ENCODE results near the gene CD47. TPM values are rescaled to one million over a fixed set of nuclear protein-coding genes. Genes with fewer than 3 reads are reported as not detected.

CD47 gene
- total and polyA plus RNA-seq, 2 of the 13 experiments (the other 11 are each of a cell fraction or from before 2014, with no cell fraction given), result 3.3 to 6.5 TPM

- intact Hi-C loops (cut with micrococcal nuclease; ENCODE audit: unreplicated experiment), result loop anchor here (2.0 kb wide), 1 partner anchor 35 kb away; the partner anchor contains the start of gene CD47
- Histone ChIP-seq H3K4me3 (replicated peaks in 1 of 3; ENCODE audit: insufficient read depth in 1 of 3, low read depth in 2 of 3, low read length in 3 of 3) (no peak overlapping the region), H4K20me1 (ENCODE audit: insufficient read depth, low read length) (no peaks in the 10 kb centered on the region), H3K9me3 (ENCODE audit: low read length) (no peaks in the 10 kb centered on the region), H3K27me3 (ENCODE audit: control insufficient read depth in 1 of 2, insufficient read depth in 2 of 2, low read length in 2 of 2) (no peaks in the 10 kb centered on the region; a peak in 3 of 5 replicates), H3K4me2 (ENCODE audit: low read depth, low read length) (no peak overlapping the region), H3K4me1 (ENCODE audit: insufficient read depth, low read length) (no peaks in the 10 kb centered on the region), H3K79me2 (ENCODE audit: insufficient read depth, low read length) (no peaks in the 10 kb centered on the region), H3K36me3 (replicated peaks in 1 of 2; ENCODE audit: control insufficient read depth in 1 of 2, insufficient read depth in 2 of 2, low read length in 2 of 2) (no peaks in the 10 kb centered on the region), H3K27ac (ENCODE audit: extremely low read length, insufficient read depth, low read length) (no peak overlapping the region), H2AFZ (ENCODE audit: low read length) (no peak overlapping the region), H3K9ac (ENCODE audit: insufficient read depth, low read depth, low read length) (no peak overlapping the region)
- ChIA-PET CTCF (ENCODE audit: low intra/inter-chr PET ratio, low total read pairs) (no interaction called here), POLR2A (no interaction called here)
- in situ Hi-C loops (cut with HindIII; ENCODE audit: extremely low pct_ligation_motif_present, low pct_unique_long_range_greater_than_20kb), result no loop called here
- no peak for DNase-seq (ENCODE audit: low spot score)
- BruUV-seq (replicated peaks), result no TSS peak
- ATAC-seq, result no peak
- no peak for FAIRE-seq
- TF ChIP-seq NFIB (CRISPR knock-in tag; IDR thresholded peaks at IDR 0.05; ENCODE audit: borderline replicate concordance), result no peak
- TF ChIP-seq SMARCC2 (IDR thresholded peaks at IDR 0.05), result no peak
- TF ChIP-seq E2F5 (CRISPR knock-in tag; conservative IDR thresholded peaks at IDR 0.05), result no peak
- no peak for TF ChIP-seq CEBPG (CRISPR knock-in tag; IDR thresholded peaks at IDR 0.05)
- no peak for TF ChIP-seq RFX5 (IDR thresholded peaks at IDR 0.05; ENCODE audit: low read depth, low read length)
- no peak for TF ChIP-seq ZNF460 (CRISPR knock-in tag; IDR thresholded peaks at IDR 0.05; ENCODE audit: borderline replicate concordance)
- TF ChIP-seq ARHGAP35 (CRISPR knock-in tag; IDR thresholded peaks at IDR 0.05; ENCODE audit: borderline replicate concordance), result no peak
- no peak for TF ChIP-seq HNF1A (IDR thresholded peaks at IDR 0.05; ENCODE audit: low read depth)
- no peak for TF ChIP-seq HNF1A (CRISPR knock-in tag; IDR thresholded peaks at IDR 0.05; ENCODE audit: borderline replicate concordance)
- no peak for TF ChIP-seq ZNF589 (CRISPR knock-in tag; conservative IDR thresholded peaks at IDR 0.05)
- TF ChIP-seq ZBTB7A (CRISPR knock-in tag; IDR thresholded peaks at IDR 0.05), result no peak
- TF ChIP-seq ZNF567 (CRISPR knock-in tag; IDR thresholded peaks at IDR 0.05; ENCODE audit: borderline replicate concordance), result no peak
- TF ChIP-seq SCMH1 (CRISPR knock-in tag; IDR thresholded peaks at IDR 0.05; ENCODE audit: borderline replicate concordance), result no peak
- TF ChIP-seq KDM3A (CRISPR knock-in tag; IDR thresholded peaks at IDR 0.05; ENCODE audit: low read depth), result no peak
- TF ChIP-seq CBX5 (CRISPR knock-in tag; IDR thresholded peaks at IDR 0.05; ENCODE audit: borderline replicate concordance), result no peak
- TF ChIP-seq SIX1 (CRISPR knock-in tag; IDR thresholded peaks at IDR 0.05; ENCODE audit: borderline replicate concordance), result no peak
- TF ChIP-seq MTERF4 (CRISPR knock-in tag; IDR thresholded peaks at IDR 0.05), result no peak
- TF ChIP-seq MED8 (CRISPR knock-in tag; IDR thresholded peaks at IDR 0.05; ENCODE audit: insufficient replicate concordance), result no peak
- TF ChIP-seq MIXL1 (CRISPR knock-in tag; IDR thresholded peaks at IDR 0.05), result no peak
- 0% methylated on average over 6 of the region's 6 CpGs for WGBS (ENCODE audit: low lambda C conversion rate)
Observed at GRCh38 chr3:108125550-108126071, 34.8 kb upstream of the CD47 start.
